Measurements from ENCODE around the gene RASGEF1C. TPM values are rescaled to one million over a fixed set of nuclear protein-coding genes. Genes with fewer than 3 reads are reported as not detected.

Gene RASGEF1C
- total RNA-seq, 1 experiment from 2014 or later: not detected

DNA sequence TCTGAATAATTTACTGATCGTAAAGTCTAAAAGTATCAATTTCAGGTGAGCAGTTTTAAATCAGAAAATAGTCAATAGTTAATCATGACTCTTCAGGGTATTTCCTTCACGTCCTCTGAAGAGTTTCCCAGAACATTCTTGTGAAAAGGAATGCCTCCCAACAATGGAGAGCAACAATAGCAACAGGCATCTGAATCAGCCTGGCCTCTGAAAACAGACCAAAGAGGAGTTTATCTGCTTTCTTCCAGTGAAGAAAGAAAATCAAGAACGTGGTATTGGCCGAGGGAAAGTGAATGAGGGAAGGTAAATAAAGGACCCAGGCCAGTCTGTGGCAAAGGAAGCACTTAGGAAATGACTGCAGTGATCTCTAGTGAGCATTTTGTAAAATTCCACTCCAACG, 26.1 kb upstream of the RASGEF1C start:
- Histone ChIP-seq H4K20me1 (ENCODE audit: insufficient read depth, low read depth, low read length) (no peaks in the 10 kb centered on the region), H3K9me2 (replicated peaks; ENCODE audit: insufficient read depth, low read length) (no peaks in the 10 kb centered on the region), H3K4me2 (ENCODE audit: low read depth, low read length, poor library complexity, severe bottlenecking) (no peak overlapping the region), H3K4me1 (ENCODE audit: low read length) (no peaks in the 10 kb centered on the region), H3K79me2 (ENCODE audit: low read length) (no peaks in the 10 kb centered on the region), H3K27ac (ENCODE audit: low read length) (no peak overlapping the region), H3K36me3 (ENCODE audit: insufficient read depth, low read length) (peaks cover 54% of the 10 kb centered on the region), H3K4me3 (ENCODE audit: low read length) (no peak overlapping the region), H2AFZ (ENCODE audit: low read length) (no peak overlapping the region), H3K9me3 (ENCODE audit: low read length) (no peaks in the 10 kb centered on the region), H3K9ac (ENCODE audit: low read length) (no peak overlapping the region), H3K27me3 (ENCODE audit: low read length) (no peaks in the 10 kb centered on the region)
- DNase-seq: no peak

DNA sequence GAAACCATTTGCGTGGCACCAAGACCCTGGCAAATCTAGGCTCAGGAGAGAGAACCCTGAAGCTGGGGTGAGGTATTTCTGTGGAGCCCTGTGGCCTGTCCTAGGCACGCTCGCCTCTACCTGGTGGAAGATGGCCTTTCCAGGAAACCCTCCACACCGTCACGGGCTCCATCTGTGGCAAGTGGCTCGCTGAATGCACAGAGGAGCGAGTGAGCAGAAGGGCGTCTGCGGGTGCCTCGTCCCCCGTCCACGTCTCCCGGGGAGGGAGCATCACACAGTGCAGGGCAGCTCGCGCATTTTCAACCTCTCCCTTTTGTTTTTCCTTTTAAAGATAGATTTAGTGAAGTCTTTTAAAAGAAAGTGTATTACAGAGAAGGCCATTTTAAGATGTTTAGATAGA, 25.3 kb upstream of the RASGEF1C start:
- H3K27me3 ChIP-seq (ENCODE audit: low read length): no peaks in the 10 kb centered on the region
- H3K27ac ChIP-seq (ENCODE audit: low read length): no peak overlapping the region
- H2AFZ ChIP-seq (ENCODE audit: low read length): no peak overlapping the region
- DNase-seq: no peak
- no peaks in the 10 kb centered on the region; the same call in 1 of the 2 replicates for H3K9me3 ChIP-seq (ENCODE audit: low read length)
- no peak overlapping the region for H3K9ac ChIP-seq (ENCODE audit: low read length)
- H3K79me2 ChIP-seq (ENCODE audit: low read length): no peaks in the 10 kb centered on the region
- H3K4me2 ChIP-seq (ENCODE audit: low read depth, low read length, poor library complexity, severe bottlenecking): no peak overlapping the region
- no peak overlapping the region for H3K4me3 ChIP-seq (ENCODE audit: low read length)
- peaks cover 46% of the 10 kb centered on the region for H3K36me3 ChIP-seq (ENCODE audit: insufficient read depth, low read length)
- no peaks in the 10 kb centered on the region for H3K9me2 ChIP-seq (replicated peaks; ENCODE audit: insufficient read depth, low read length)
- no peaks in the 10 kb centered on the region for H4K20me1 ChIP-seq (ENCODE audit: insufficient read depth, low read depth, low read length)
- no peaks in the 10 kb centered on the region for H3K4me1 ChIP-seq (ENCODE audit: low read length)

DNA sequence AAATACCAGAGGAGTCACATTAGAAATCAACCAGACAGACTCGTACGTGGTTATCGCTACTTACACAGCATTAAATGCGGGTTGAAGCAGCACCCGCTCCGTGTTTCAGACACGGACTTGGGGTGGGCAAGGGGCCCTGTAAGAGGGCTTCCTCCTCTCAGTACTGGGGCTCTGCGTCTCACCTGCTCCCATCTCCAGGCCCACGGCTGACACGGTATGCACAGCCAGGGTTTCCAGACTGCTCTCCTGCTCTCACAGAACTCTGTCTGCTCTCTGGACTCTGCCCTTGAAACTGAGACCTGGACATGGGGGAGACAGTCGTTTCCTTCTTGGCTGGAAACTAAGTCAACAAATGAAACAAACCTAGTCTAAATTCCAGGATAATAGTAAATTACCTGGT, 24.7 kb upstream of the RASGEF1C start:
- no peaks in the 10 kb centered on the region; the same call in 1 of the 2 replicates for H3K9me3 ChIP-seq (ENCODE audit: low read length)
- no peak overlapping the region for H2AFZ ChIP-seq (ENCODE audit: low read length)
- H3K4me3 ChIP-seq (ENCODE audit: low read length): no peak overlapping the region
- peaks cover 41% of the 10 kb centered on the region for H3K36me3 ChIP-seq (ENCODE audit: insufficient read depth, low read length)
- H3K27ac ChIP-seq (ENCODE audit: low read length): no peak overlapping the region
- no peaks in the 10 kb centered on the region for H4K20me1 ChIP-seq (ENCODE audit: insufficient read depth, low read depth, low read length)
- H3K9ac ChIP-seq (ENCODE audit: low read length): no peak overlapping the region
- H3K9me2 ChIP-seq (replicated peaks; ENCODE audit: insufficient read depth, low read length): no peaks in the 10 kb centered on the region
- H3K4me1 ChIP-seq (ENCODE audit: low read length): no peaks in the 10 kb centered on the region
- no peak for DNase-seq
- no peaks in the 10 kb centered on the region for H3K79me2 ChIP-seq (ENCODE audit: low read length)
- no peak overlapping the region for H3K4me2 ChIP-seq (ENCODE audit: low read depth, low read length, poor library complexity, severe bottlenecking)
- H3K27me3 ChIP-seq (ENCODE audit: low read length): no peaks in the 10 kb centered on the region

DNA sequence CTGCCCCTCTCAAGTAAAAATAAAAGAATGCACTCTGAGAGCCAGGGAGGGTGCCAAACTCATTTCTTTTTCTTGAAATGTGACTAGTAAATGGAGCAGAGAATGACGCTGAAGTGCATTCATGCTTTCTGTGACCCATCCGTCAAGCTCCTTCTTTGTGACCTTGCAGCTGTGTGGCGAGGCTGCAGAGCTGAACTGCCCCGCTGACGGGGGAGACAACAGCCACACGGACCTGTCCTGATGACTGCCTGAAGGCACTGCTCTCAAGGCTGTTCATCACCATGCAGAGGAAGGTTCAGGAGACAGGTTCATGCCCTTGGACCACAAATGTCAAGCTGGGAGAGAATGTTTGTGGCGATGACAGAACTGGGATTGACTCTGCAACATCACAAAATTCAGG, 21.0 kb upstream of the RASGEF1C start:
- no peaks in the 10 kb centered on the region for H3K27me3 ChIP-seq (ENCODE audit: low read length)
- no peak for DNase-seq
- H3K4me3 ChIP-seq (ENCODE audit: low read length): no peak overlapping the region
- H3K36me3 ChIP-seq (ENCODE audit: insufficient read depth, low read length): peaks cover 18% of the 10 kb centered on the region
- no peak overlapping the region for H2AFZ ChIP-seq (ENCODE audit: low read length)
- H3K9me3 ChIP-seq (ENCODE audit: low read length): peaks cover 4% of the 10 kb centered on the region
- H3K27ac ChIP-seq (ENCODE audit: low read length): no peak overlapping the region
- H3K9me2 ChIP-seq (replicated peaks; ENCODE audit: insufficient read depth, low read length): no peaks in the 10 kb centered on the region
- no peaks in the 10 kb centered on the region for H4K20me1 ChIP-seq (ENCODE audit: insufficient read depth, low read depth, low read length)
- H3K79me2 ChIP-seq (ENCODE audit: low read length): no peaks in the 10 kb centered on the region
- H3K4me2 ChIP-seq (ENCODE audit: low read depth, low read length, poor library complexity, severe bottlenecking): no peak overlapping the region
- H3K9ac ChIP-seq (ENCODE audit: low read length): no peak overlapping the region
- H3K4me1 ChIP-seq (ENCODE audit: low read length): no peaks in the 10 kb centered on the region

DNA sequence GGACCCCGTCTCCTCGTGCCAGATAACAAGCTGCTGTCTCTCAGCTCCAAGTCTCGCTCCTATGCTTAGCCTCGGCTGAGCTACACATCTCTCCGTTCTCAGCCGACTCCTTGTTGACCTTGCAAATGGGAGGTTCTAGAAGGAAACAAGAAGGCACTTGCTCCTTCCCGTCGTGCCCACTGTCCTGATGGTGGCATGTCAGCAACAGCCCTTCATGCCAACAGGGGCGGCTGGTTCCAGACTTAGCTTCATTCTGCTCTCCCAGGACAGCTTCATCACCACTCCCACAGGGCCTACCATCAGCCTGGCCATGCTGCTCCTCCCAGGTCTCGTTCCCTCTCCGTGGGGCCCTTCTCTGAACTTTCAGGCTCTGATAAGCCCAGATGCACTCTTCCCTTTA, 13.0 kb upstream of the RASGEF1C start:
- peaks cover 4% of the 10 kb centered on the region for H3K9me3 ChIP-seq (ENCODE audit: low read length)
- H4K20me1 ChIP-seq (ENCODE audit: insufficient read depth, low read depth, low read length): no peaks in the 10 kb centered on the region
- H2AFZ ChIP-seq (ENCODE audit: low read length): no peak overlapping the region
- H3K9me2 ChIP-seq (replicated peaks; ENCODE audit: insufficient read depth, low read length): no peaks in the 10 kb centered on the region
- H3K9ac ChIP-seq (ENCODE audit: low read length): no peak overlapping the region
- no peak overlapping the region for H3K4me2 ChIP-seq (ENCODE audit: low read depth, low read length, poor library complexity, severe bottlenecking)
- no peaks in the 10 kb centered on the region for H3K36me3 ChIP-seq (ENCODE audit: insufficient read depth, low read length)
- H3K27me3 ChIP-seq (ENCODE audit: low read length): no peaks in the 10 kb centered on the region
- H3K79me2 ChIP-seq (ENCODE audit: low read length): no peaks in the 10 kb centered on the region
- no peak for DNase-seq
- no peaks in the 10 kb centered on the region for H3K4me1 ChIP-seq (ENCODE audit: low read length)
- H3K4me3 ChIP-seq (ENCODE audit: low read length): no peak overlapping the region
- H3K27ac ChIP-seq (ENCODE audit: low read length): no peak overlapping the region

DNA sequence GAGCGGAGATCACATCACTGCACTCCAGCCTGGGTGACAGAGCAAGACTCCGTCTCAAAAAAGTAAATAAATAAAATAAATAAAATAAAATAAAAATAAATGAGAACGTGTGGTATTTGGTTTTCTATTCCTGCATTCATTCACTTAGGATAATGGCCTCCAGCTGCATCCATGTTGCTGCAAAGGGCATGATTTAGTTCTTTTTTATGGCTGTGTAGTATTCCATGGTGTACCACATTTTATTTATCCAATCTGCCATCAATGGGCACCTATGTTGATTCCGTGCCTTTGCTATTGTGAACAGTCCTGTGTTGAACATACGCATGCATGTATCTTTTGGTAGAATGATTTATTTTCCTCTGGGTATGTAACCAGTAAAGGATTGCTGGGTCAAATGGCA, 8.8 kb upstream of the RASGEF1C start:
- Histone ChIP-seq H3K4me3 (ENCODE audit: low read length) (no peak overlapping the region), H3K79me2 (ENCODE audit: low read length) (no peaks in the 10 kb centered on the region), H3K27ac (ENCODE audit: low read length) (no peak overlapping the region), H3K36me3 (ENCODE audit: insufficient read depth, low read length) (no peaks in the 10 kb centered on the region), H2AFZ (ENCODE audit: low read length) (no peak overlapping the region), H3K27me3 (ENCODE audit: low read length) (no peaks in the 10 kb centered on the region), H3K4me1 (ENCODE audit: low read length) (no peaks in the 10 kb centered on the region), H3K9ac (ENCODE audit: low read length) (no peak overlapping the region), H4K20me1 (ENCODE audit: insufficient read depth, low read depth, low read length) (no peaks in the 10 kb centered on the region), H3K9me3 (ENCODE audit: low read length) (no peaks in the 10 kb centered on the region), H3K4me2 (ENCODE audit: low read depth, low read length, poor library complexity, severe bottlenecking) (no peak overlapping the region), H3K9me2 (replicated peaks; ENCODE audit: insufficient read depth, low read length) (no peaks in the 10 kb centered on the region)
- DNase-seq: no peak

DNA sequence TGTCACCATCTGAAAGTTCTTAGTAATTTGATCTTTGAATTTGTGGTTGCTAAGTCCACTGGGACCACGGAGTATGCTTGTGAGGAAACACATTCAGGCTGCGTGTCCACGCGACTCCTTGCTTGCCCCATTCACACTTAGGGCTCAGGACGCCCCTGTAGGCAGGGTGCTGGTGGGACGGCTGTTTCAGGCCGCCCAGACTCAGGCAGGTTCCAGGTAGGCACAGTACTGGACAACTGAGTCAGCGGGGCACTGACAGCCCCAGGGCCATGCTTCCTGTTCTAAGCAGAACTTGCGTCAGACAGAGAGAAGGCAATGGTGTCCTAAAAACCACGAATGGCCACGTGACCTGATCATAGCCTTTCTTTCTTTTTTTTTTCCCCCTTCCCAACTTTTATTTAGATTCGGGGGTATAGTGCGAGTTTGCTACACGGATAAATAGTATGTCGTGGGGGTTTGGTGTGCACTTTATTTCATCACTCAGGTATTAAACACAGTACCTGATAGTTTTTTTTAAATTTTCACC, 7.7 kb upstream of the RASGEF1C start:
- H3K4me3 ChIP-seq (ENCODE audit: low read length): no peak overlapping the region
- no peak overlapping the region for H3K9ac ChIP-seq (ENCODE audit: low read length)
- H2AFZ ChIP-seq (ENCODE audit: low read length): no peak overlapping the region
- H3K27me3 ChIP-seq (ENCODE audit: low read length): no peaks in the 10 kb centered on the region
- H3K27ac ChIP-seq (ENCODE audit: low read length): no peak overlapping the region
- no peak overlapping the region for H3K4me2 ChIP-seq (ENCODE audit: low read depth, low read length, poor library complexity, severe bottlenecking)
- H3K4me1 ChIP-seq (ENCODE audit: low read length): no peaks in the 10 kb centered on the region
- H3K9me3 ChIP-seq (ENCODE audit: low read length): no peaks in the 10 kb centered on the region
- no peaks in the 10 kb centered on the region for H3K79me2 ChIP-seq (ENCODE audit: low read length)
- no peaks in the 10 kb centered on the region for H3K36me3 ChIP-seq (ENCODE audit: insufficient read depth, low read length)
- no peak for DNase-seq
- H3K9me2 ChIP-seq (replicated peaks; ENCODE audit: insufficient read depth, low read length): no peaks in the 10 kb centered on the region
- H4K20me1 ChIP-seq (ENCODE audit: insufficient read depth, low read depth, low read length): no peaks in the 10 kb centered on the region

DNA sequence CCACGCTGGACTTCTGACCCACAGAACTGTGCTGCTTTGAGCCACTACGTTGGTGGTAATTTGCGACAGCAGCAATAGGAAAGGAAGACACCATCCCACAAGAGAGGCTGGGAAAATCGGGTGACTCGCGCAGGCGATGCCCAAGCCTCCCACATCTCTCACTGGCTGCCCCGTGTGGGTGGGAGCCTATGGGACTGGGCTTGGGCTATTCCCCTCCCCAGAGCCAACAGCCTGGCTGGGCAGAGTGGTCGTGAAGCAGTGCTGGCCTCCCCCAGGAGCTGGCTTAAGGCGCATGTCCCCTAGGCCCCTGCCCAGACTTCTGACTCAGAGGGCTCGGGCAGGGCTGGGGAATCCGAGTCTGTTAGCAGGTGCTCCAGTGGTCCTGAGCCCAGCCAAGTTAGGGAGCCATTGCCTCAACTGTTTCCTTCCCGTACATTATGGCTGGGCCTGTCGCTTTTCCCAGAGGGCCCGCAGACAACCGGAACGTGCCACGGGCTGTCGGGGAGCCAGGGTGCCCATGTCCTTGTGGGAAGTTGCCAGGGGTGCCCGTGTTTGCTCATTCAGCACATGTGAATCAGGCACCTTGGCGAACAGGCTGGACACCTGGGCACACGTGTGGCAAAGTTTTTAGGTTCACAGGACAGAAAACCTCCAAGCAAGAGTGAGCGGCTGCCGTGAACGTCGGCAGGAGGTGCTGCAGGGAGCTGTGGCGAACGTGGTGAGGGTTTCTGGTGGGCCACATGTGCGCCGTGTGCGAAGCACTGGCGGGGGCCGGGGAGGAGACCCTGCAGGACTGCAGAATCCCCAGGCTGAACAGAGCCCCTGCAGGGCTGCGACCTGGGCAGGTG, 7.0 kb upstream of the RASGEF1C start:
- no peaks in the 10 kb centered on the region for H3K36me3 ChIP-seq (ENCODE audit: insufficient read depth, low read length)

More for the DNA sequence above, 7.0 kb upstream of the RASGEF1C start:
- no peaks in the 10 kb centered on the region for H3K4me1 ChIP-seq (ENCODE audit: low read length)
- H3K4me2 ChIP-seq (ENCODE audit: low read depth, low read length, poor library complexity, severe bottlenecking): no peak overlapping the region
- H2AFZ ChIP-seq (ENCODE audit: low read length): no peak overlapping the region
- H3K9me3 ChIP-seq (ENCODE audit: low read length): no peaks in the 10 kb centered on the region
- no peak overlapping the region for H3K9ac ChIP-seq (ENCODE audit: low read length)
- no peaks in the 10 kb centered on the region for H3K9me2 ChIP-seq (replicated peaks; ENCODE audit: insufficient read depth, low read length)
- no peaks in the 10 kb centered on the region for H3K79me2 ChIP-seq (ENCODE audit: low read length)
- H3K27ac ChIP-seq (ENCODE audit: low read length): no peak overlapping the region
- DNase-seq: no peak
- H3K4me3 ChIP-seq (ENCODE audit: low read length): no peak overlapping the region
- H3K27me3 ChIP-seq (ENCODE audit: low read length): no peaks in the 10 kb centered on the region
- no peaks in the 10 kb centered on the region for H4K20me1 ChIP-seq (ENCODE audit: insufficient read depth, low read depth, low read length)

Data from Karpas-422 (cell line).